Activated T-helper 1 cell treated with Interleukin-2 at 50 U/mL for 16 hours (primary cell): ENCODE results near the gene HNRNPK.

Experiments
- DNase-seq: peaks from one replicate; pipeline ENCODE4 v3.0.0-alpha.2; 2020; ENCODE audit warnings: low read depth

The HNRNPK gene

DNA sequence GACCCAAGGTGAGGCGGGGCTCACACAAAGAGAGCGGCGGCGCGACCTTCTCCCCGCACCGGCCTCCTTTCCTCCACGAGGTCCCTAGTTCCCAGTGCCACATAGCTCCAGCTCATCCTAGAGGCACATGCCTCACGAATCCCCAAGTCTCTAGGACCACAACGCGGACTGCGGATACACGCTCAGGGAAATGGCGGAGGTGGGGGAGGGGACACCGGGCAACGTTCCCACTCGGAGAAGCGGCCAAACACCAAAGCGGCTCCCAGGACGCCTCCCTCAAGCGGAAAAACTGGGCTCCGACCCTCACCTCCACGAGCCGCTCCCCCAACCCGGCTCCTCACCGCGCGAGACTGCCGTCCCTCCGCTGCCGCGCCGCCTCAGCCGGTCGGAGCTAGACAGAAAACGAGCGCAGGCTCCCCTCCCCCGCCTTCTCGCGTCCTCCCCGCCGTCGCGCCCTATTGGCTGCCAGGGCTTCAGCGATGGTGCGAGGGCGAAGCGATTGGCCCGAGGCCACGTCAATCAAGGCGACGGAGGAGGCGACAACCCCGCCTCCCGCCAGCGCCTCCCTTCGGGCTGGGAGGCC, at the start of gene HNRNPK:
Gene HNRNPK (minus strand): TSS at position 404 of the 583 bp plus-strand sequence. CDS start 1,963 bp downstream, outside the sequence.
- peak; percentile 99 for DNase-seq

DNA sequence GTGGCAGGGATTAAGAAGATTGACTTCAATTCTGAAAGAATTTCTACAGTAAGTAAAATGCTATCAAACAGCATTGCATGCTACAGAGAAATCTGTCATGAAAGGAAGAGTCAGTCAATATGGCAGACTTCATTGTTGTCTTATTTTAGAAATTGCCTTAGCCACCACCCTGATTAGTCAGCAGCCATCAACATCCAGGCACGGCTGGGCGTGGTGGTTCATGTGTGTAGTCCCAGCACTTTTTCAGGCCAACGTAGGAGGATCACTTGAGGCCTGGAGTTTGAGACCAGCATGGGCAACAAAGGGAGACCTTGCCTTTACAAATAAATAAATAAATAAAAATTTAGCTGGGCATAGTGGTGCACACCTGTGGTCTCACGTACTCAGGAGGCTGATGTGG, 47.2 kb upstream of the HNRNPK start:
- DNase-seq, result no peak

GRCh38 chr9:84024041-84024575, 44.1 kb upstream of the HNRNPK start:
- no peak for DNase-seq

- no peak for DNase-seq
Observed at GRCh38 chr9:84007662-84008061, 27.6 kb upstream of the HNRNPK start.

GRCh38 chr9:84003246-84003645, 23.2 kb upstream of the HNRNPK start:
- DNase-seq, result no peak

DNA sequence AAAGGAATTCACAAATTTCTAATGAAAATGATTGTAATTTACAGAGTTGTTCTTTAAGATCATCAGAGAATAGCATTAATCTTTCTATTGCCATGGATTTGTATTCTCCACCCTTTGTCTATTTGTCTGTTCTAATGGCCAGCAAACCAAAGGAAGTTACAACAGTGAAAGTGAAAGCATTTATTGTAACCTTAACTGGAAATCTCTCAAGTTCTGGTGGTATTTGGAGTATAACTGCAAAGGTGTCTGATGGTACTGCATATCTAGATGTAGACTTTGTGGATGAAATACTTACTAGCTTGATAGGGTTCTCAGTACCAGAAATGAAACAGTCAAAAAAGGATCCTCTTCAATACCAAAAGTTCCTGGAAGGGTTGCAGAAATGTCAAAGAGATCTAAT, 22.3 kb upstream of the HNRNPK start:
- DNase-seq, result no peak

DNA sequence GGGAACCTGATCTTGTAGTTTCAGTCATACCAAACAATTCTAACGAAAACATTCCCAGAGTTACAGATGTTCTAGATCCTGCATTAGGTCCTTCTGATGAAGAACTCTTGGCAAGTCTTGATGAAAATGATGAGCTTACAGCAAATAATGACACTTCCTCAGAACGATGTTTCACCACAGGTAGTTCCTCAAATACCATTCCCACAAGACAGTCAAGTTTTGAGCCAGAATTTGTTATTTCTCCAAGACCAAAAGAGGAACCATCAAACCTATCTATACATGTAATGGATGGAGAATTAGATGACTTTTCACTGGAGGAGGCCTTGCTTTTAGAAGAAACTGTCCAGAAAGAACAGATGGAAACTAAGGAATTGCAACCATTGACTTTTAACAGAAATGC, 21.6 kb upstream of the HNRNPK start:
- no peak for DNase-seq

DNA sequence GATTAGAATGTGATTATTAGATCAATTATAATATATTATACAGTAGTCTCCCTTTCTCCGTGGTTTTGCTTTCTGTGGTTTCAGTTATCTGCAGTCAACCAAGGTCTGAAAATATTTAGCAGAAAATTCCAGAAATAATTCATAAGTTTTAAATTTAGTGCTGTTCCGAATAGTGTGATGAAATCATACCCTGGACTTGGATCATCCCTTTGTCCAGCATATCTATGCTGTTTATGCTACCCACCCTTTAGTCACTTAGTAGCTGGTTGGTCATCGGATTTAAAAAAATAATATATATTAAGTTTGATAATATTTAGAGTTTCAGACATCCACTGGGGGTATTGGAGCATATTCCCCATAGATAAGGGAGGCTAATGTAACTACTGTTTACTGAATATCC, 20.2 kb upstream of the HNRNPK start:
- DNase-seq, result no peak

DNA sequence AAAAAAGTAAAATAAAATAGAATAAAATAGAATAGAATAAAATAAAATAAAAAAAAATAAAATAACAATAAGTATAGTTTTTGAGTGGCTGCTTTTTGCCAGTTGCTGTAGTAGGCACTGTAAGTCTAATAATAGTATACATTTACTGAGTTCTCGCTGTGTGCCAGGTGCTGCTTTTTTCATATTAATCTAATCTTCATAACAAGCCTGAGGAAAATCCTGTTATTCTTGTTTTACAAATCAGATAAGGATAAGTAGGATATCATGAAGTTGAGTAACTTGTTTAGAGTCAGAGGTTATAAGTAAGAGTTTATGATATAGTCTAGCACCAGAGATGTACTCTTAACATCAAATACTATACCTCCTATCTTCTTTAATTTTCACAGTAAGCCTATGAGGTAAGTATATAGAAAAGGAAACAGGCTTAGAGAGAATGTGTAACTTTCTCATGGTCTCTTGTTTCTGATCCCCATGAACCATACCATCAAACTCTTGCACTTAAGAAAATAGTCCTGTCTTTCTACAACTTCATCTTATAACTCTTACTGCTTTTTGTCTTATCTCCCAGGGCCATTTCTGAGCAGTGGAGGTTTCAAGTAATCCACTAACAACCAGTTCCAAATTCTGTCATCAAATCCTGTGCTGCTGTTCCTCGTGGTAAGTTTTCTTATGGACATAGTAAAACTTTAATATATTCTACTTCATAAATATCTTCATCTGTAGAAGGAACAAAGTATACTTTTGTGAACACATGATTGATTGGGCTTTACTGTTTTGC, 19.3 kb upstream of the HNRNPK start:
- DNase-seq, result no peak

DNA sequence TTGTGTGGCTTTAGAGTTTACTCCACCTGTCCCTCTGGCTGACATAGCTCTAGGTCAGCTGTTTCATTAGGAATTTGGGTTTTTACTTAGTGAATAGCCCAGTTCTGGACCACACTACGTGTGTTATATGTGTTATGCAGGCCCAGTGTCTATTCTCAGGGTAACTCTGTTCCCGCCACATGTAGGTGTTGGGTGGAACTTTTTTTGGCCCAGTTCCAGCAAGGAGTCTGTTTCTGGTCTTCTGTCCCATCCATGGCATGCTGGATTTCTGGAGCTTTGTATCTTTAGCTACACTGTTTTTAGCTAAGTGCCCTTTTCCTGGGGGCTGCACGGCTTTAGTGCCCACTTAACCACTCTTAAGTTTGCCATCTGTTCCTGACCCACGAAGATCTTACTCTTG, 16.1 kb upstream of the HNRNPK start:
- no peak for DNase-seq

- no peak for DNase-seq
Observed at GRCh38 chr9:83992901-83993300, 12.9 kb upstream of the HNRNPK start.

- no peak for DNase-seq
Observed at GRCh38 chr9:83992407-83992806, 12.4 kb upstream of the HNRNPK start.

- DNase-seq, result no peak
Observed at GRCh38 chr9:83991355-83991754, 11.3 kb upstream of the HNRNPK start.

- no peak for DNase-seq
Observed at GRCh38 chr9:83988411-83988810, 8.4 kb upstream of the HNRNPK start.

GRCh38 chr9:83987402-83987791, 7.4 kb upstream of the HNRNPK start:
- no peak for DNase-seq

DNA sequence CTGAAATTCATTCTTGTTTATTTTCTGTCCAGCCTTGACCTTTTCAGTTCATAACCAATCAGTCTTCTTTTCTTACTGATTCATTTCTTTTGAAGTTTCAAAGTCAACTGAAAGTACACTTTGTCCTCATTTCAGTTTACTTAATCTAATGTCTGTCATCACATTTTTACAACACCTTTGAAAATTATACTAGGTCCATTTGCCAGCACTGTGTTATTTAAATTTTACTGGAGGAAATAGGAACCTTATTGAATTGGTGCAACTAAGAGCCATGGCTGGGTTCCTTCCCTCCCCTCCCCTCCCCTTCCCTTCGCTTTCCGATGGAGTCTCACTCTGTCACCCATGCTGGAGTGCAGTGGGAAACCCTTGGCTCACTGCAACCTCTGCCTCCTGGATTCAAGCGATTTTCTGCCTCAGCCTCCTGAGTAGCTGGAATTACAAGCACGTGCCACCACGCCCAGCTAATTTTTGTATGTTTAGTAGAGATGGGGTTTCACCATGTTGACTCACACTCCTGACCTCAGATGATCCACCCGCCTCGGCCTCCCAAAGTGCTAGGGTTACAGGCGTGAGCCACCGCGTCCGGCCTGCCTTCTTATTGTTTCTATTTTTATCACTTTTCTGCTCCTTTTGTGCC, 6.9 kb upstream of the HNRNPK start:
- DNase-seq, result no peak

- DNase-seq, result no peak
Observed at GRCh38 chr9:83986195-83986594, 6.2 kb upstream of the HNRNPK start.

DNA sequence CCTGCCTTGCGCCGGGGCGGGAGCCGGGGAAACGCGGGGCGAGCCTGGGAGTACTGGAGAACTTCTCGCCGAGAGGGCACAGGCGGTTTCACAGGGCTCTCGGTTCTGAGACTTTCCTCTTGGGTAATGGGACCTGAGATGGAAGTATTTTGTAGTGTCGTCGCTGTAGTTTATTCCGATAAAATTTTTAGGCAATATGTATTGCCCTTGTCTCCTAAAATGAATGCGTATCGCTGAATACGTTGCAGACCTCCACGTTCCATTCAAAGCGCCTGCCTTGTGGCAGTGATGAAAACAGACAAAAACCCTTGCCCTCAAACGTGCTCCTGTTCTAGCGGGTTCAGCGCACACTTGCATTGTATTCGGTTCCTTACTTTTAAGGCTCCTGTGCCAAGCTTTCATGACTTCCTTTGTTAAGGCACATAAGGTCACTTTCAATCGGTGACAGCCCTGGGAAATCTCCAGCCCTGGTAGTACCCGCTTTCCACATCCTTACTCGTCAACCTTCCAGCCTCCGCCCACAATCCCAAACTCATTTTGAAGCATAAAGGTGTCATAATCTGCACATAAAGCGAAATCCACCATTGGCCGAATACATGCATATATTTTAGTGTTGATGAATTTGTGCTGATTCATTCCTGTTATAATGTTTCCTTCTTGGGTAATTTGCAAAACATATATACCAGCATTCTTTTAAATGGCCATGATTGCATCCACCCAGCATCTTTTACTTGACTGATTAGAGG, 1.3 kb upstream of the HNRNPK start:
- no peak for DNase-seq

- DNase-seq, result peak; percentile 98
Observed at GRCh38 chr9:83980395-83981125, 545 bp upstream of the HNRNPK start, which contains the start of gene RMI1. Gene RMI1, plus strand, starts transcription at chr9:83980805. Its CDS starts 20,182 bp downstream, at chr9:84000987.

DNA sequence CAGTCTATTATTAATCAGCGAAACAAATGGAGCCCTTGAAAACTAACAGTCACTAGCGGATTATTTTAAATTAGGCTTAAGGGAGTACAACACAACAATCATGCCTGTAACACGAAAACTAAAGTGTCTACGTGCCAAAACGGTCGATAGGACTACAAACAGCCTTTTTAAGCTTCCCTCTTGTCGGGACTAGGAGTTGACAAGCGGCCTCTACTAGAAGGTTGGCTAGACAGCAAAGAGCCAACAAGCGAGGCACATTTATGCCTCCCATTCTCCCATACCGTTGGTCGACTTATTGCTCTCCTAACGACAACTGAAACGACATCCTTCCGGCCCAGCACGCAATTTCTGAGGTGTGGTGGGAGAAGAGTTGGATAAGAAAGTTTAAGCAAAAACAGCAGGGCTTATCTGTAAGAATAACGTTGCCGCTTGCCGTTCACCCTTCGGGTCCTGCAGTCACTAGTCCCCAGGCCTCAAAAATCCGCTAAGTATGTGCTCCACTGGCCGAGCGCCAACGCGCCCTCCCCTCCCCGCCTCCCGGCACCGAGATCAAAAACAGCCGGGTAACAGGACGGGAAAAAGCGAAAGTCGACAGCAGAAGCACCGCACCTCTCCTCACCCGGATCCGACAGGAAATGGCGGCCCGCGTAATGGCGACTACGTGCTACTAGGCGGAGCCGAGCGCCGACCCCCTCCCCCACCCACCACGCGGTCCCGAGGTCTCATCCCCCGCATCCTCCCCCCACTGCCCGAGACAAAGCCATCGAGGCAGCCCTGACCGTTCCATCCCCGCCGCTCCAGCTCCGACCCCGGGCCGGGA, 813 bp downstream of the HNRNPK start:
- peak; percentile 78 for DNase-seq

- no peak for DNase-seq
Observed at GRCh38 chr9:83977196-83977595, 2.8 kb downstream of the HNRNPK start.
